HepG2 (cell line): ENCODE measurements around the gene DOCK9. TPM values are rescaled to one million over a fixed set of nuclear protein-coding genes. Genes with fewer than 3 reads are reported as not detected.

Source experiments
- ATAC-seq: fragments of 200-7000 bp; cut with Tn5 transposase; 3 replicates; pipeline ENCODE4 v1.9.1; 2020; ENCODE audit warnings: mild to moderate bottlenecking, moderate library complexity
- BruUV-seq: library from RNA; stranded (reverse); fragments of 400-500 nt; replicated peaks from 2 replicates; lab custom pipeline; 2021; lab: Mats Ljungman, UMichigan
- CTCF ChIA-PET: fragments of 300-600 bp; formaldehyde crosslinking; extraction: SDS; loops from one replicate; lab custom pipeline; 2021; ENCODE audit warnings: low total read pairs, inconsistent platforms, low intra/inter-chr PET ratio; lab: Yijun Ruan, JAX
- POLR2A ChIA-PET: fragments of 350-600 bp; sonication (Branson Sonifier 250); formaldehyde crosslinking; loops from one replicate; lab custom pipeline; 2020; ENCODE audit warnings: antibody characterized with exemption, inconsistent platforms; lab: Yijun Ruan, JAX
- DNase-seq: peaks from one replicate; pipeline ENCODE4 v3.0.0-alpha.2; 2015; ENCODE audit warnings: low spot score
- FAIRE-seq: peaks from 3 replicates; lab custom pipeline; 2011; peaks lifted over from hg19 to GRCh38; lab: Jason Lieb, UNC
- H2AFZ ChIP-seq: one replicate; pipeline ENCODE4 v1.6.1; 2011; ENCODE audit warnings: low read length, inconsistent platforms
- H3K27ac ChIP-seq: fragments of 300-600 bp; 3 replicates; pipeline ENCODE4 v1.8.0; 2011; ENCODE audit warnings: mixed run types, mild to moderate bottlenecking, mixed read lengths, low read length, inconsistent platforms; ENCODE audit not compliant: insufficient read depth; ENCODE audit errors: extremely low read length
- H3K27me3 ChIP-seq, 2 experiments: fragments of 200-600 bp in 1 of 2; 2 replicates in 1 of 2; 3 replicates in 1 of 2; pipeline versions ENCODE4 v1.6.0 to v1.8.0; 2011; ENCODE audit warnings: low read length in 2 of 2, mild to moderate bottlenecking in 2 of 2, moderate library complexity in 2 of 2, inconsistent platforms in 1 of 2; ENCODE audit not compliant: insufficient read depth in 2 of 2, control insufficient read depth in 1 of 2
- H3K36me3 ChIP-seq, 2 experiments: fragments of 200-600 bp in 1 of 2; replicated peaks in 1 of 2; 2 replicates in 1 of 2; 3 replicates in 1 of 2; pipeline versions ENCODE4 v1.5.1 to v1.8.0; 2011; ENCODE audit warnings: low read length in 2 of 2, inconsistent platforms in 1 of 2; ENCODE audit not compliant: insufficient read depth in 2 of 2, control insufficient read depth in 1 of 2
- H3K4me1 ChIP-seq: 2 replicates; pipeline ENCODE4 v1.5.1; 2012; ENCODE audit warnings: low read length, inconsistent platforms; ENCODE audit not compliant: insufficient read depth
- H3K4me2 ChIP-seq: 2 replicates; pipeline ENCODE4 v1.6.0; 2011; ENCODE audit warnings: low read depth, low read length, inconsistent platforms
- H3K4me3 ChIP-seq, 3 experiments: fragments of 200-600 bp in 1 of 3; sonication (generic), shearing (Covaris generic) in 1 of 3; replicated peaks in 1 of 3; 2 replicates each; pipeline ENCODE4 v1.5.1; 2011 to 2016; ENCODE audit warnings: low read length in 3 of 3, inconsistent platforms in 2 of 3, low read depth in 2 of 3, mild to moderate bottlenecking in 2 of 3, control low read depth in 1 of 3, mixed read lengths in 1 of 3; ENCODE audit not compliant: insufficient read depth in 1 of 3
- H3K79me2 ChIP-seq: one replicate; pipeline ENCODE4 v1.6.1; 2011; ENCODE audit warnings: low read length, inconsistent platforms; ENCODE audit not compliant: insufficient read depth
- H3K9ac ChIP-seq: 2 replicates; pipeline ENCODE4 v1.6.0; 2011; ENCODE audit warnings: mild to moderate bottlenecking, low read depth, low read length, inconsistent platforms; ENCODE audit not compliant: insufficient read depth
- H3K9me3 ChIP-seq: 2 replicates; pipeline ENCODE4 v1.5.1; 2012; ENCODE audit warnings: mild to moderate bottlenecking, low read length
- H4K20me1 ChIP-seq: 2 replicates; pipeline ENCODE4 v1.6.0; 2011; ENCODE audit warnings: inconsistent platforms, mild to moderate bottlenecking, low read length, moderate library complexity; ENCODE audit not compliant: insufficient read depth
- ARID4A ChIP-seq: sonication (generic); formaldehyde crosslinking; IDR thresholded peaks from 2 replicates; pipeline ENCODE4 v1.5.0; 2020; ENCODE audit warnings: mild to moderate bottlenecking, missing genetic modification reagents, borderline replicate concordance
- MED13 ChIP-seq: sonication (generic); formaldehyde crosslinking; IDR thresholded peaks from 2 replicates; pipeline ENCODE4 v1.5.0; 2020; ENCODE audit warnings: missing genetic modification reagents
- MZF1 ChIP-seq: sonication (generic); formaldehyde crosslinking; IDR thresholded peaks from 2 replicates; pipeline ENCODE4 v1.8.1; 2023; ENCODE audit warnings: mild to moderate bottlenecking, missing genetic modification reagents, borderline replicate concordance
- NRL ChIP-seq: sonication (generic); formaldehyde crosslinking; IDR thresholded peaks from 2 replicates; pipeline ENCODE4 v1.5.0; 2020; ENCODE audit warnings: missing genetic modification reagents, mild to moderate bottlenecking, moderate library complexity, borderline replicate concordance
- SETDB1 ChIP-seq: sonication (generic); formaldehyde crosslinking; IDR thresholded peaks from 2 replicates; pipeline ENCODE4 v1.5.1; 2020; ENCODE audit warnings: missing genetic modification reagents, mild to moderate bottlenecking, borderline replicate concordance
- TBX3 ChIP-seq: fragments of 450-650 bp; IDR thresholded peaks from 2 replicates; pipeline ENCODE4 v1.6.1; 2017; ENCODE audit warnings: antibody characterized with exemption, mild to moderate bottlenecking, inconsistent platforms, borderline replicate concordance
- ZNF138 ChIP-seq: sonication (generic); formaldehyde crosslinking; IDR thresholded peaks from 2 replicates; pipeline ENCODE4 v1.5.0; 2020; ENCODE audit warnings: mild to moderate bottlenecking, low read depth, missing genetic modification reagents
- ZNF710 ChIP-seq: sonication (generic); formaldehyde crosslinking; IDR thresholded peaks from 2 replicates; pipeline ENCODE4 v1.5.0; 2020; ENCODE audit warnings: mild to moderate bottlenecking, missing genetic modification reagents, borderline replicate concordance
- WGBS: methylation state at CpG from one replicate; pipeline ENCODE4 v1.1.6; 2017; ENCODE audit warnings: low lambda C conversion rate; 5-methylcytosine and 5-hydroxymethylcytosine counted together
- in situ Hi-C: cut with HindIII; loops from 2 replicates; pipeline ENCODE4 v1.10.0; 2017; ENCODE audit warnings: low pct_unique_long_range_greater_than_20kb; ENCODE audit not compliant: extremely low pct_ligation_motif_present
- intact Hi-C: fragments of 100-400 bp; cut with micrococcal nuclease; formaldehyde crosslinking; loops from one replicate; pipeline ENCODE4 v1.10.0; 2022; ENCODE audit not compliant: unreplicated experiment
- polyA plus RNA-seq, 8 experiments: library from polyadenylated mRNA; depleted of rRNA in 3 of 8; stranded (reverse) in 7 of 8; unstranded in 1 of 8; fragments of >200 nt; fragmentation: Illumina TruSeq in 4 of 8; extraction: Trizol in 4 of 8; gene quantifications; 2 replicates each; pipeline versions ENCODE4 v1.2.1 to v1.2.3, GENCODE V29; 2011 to 2016; ENCODE audit warnings: low read depth in 4 of 8, missing spikeins in 1 of 8, mixed read lengths in 1 of 8; ENCODE audit not compliant: insufficient read depth in 1 of 8
- total RNA-seq, 5 experiments: library from RNA; depleted of rRNA; stranded (reverse); fragments of >200 nt; fragmentation: Illumina TruSeq; extraction: Trizol; gene quantifications; 2 replicates each; pipeline ENCODE4 v1.2.3, GENCODE V29; 2016; ENCODE audit warnings: low read depth in 1 of 5

DOCK9 gene
- total and polyA plus RNA-seq, 2 of the 13 experiments (the other 11 are each of a cell fraction or from before 2014, with no cell fraction given): 0.44 to 0.97 TPM

GRCh38 chr13:98974053-98974452 lies 3.8 kb downstream of the DOCK9 start:
- H3K27me3 ChIP-seq: peaks cover 0 to 1% of the 10 kb centered on the region in 2 experiments; a peak in 1 of 5 replicates
- no peaks in the 10 kb centered on the region for H3K36me3 ChIP-seq
- WGBS: 57% methylated on average over 2 of the region's 2 CpGs
- intact Hi-C loops: no loop called here
- no peak overlapping the region for H3K4me2 ChIP-seq
- H4K20me1 ChIP-seq: no peaks in the 10 kb centered on the region
- BruUV-seq: no TSS peak
- CTCF ChIA-PET: no interaction called here
- no peak overlapping the region for H2AFZ ChIP-seq
- H3K9ac ChIP-seq: no peak overlapping the region
- H3K79me2 ChIP-seq: no peaks in the 10 kb centered on the region
- no peak overlapping the region for H3K4me3 ChIP-seq
- in situ Hi-C loops: no loop called here
- peaks cover 10% of the 10 kb centered on the region; the same call in 1 of the 2 replicates for H3K4me1 ChIP-seq
- no peak overlapping the region for H3K27ac ChIP-seq
- FAIRE-seq (no peak), DNase-seq (no peak), ATAC-seq (no peak)
- POLR2A ChIA-PET: no interaction called here
- no peaks in the 10 kb centered on the region for H3K9me3 ChIP-seq
- TF ChIP-seq SETDB1 (CRISPR knock-in tag): no peak
- no peak for TF ChIP-seq ZNF138 (CRISPR knock-in tag)
- TF ChIP-seq MZF1: no peak
- no peak for TF ChIP-seq ARID4A (CRISPR knock-in tag)
- TF ChIP-seq NRL: no peak
- TF ChIP-seq ZNF710: no peak
- TF ChIP-seq MED13: no peak
- TF ChIP-seq TBX3: no peak
